PFSK-1 (cell line): Measurements from ENCODE around the gene KLRD1.

ENCODE experiments used
- POLR2AphosphoS5 ChIP-seq: IDR thresholded peaks from 2 replicates; pipeline ENCODE4 v1.6.1; 2012; ENCODE audit warnings: low read depth, mild to moderate bottlenecking, control low read depth, low read length, moderate library complexity
- REST ChIP-seq, 2 experiments: IDR thresholded peaks; 2 replicates each; pipeline versions ENCODE4 v1.6.1 to v1.8.0; 2011 to 2012; ENCODE audit warnings: low read depth in 2 of 2, low read length in 2 of 2, control low read depth in 1 of 2, inconsistent platforms in 1 of 2, mild to moderate bottlenecking in 1 of 2, moderate library complexity in 1 of 2; ENCODE audit not compliant: insufficient read depth in 1 of 2
- TAF1 ChIP-seq: IDR thresholded peaks from 2 replicates; pipeline ENCODE4 v1.6.1; 2012; ENCODE audit warnings: low read length, control low read depth, borderline replicate concordance; ENCODE audit not compliant: insufficient read depth

GRCh38 chr12:10293151-10293550, 14.5 kb upstream of the KLRD1 start:
- TF ChIP-seq POLR2AphosphoS5, result no peak
- no peak for TF ChIP-seq TAF1
- no peak for TF ChIP-seq REST (IDR thresholded peaks at IDR 0.05; ENCODE audit: insufficient read depth in 1 of 2, low read depth in 2 of 2, low read length in 2 of 2)
